ENCODE results near the gene PIEZO1. TPM values are rescaled to one million over a fixed set of nuclear protein-coding genes. Genes with fewer than 3 reads are reported as not detected.

Gene PIEZO1
- total and polyA plus RNA-seq, 9 of the 15 experiments (the other 6 are each of a cell fraction or from before 2014, with no cell fraction given) = 3.6 to 432 (median 131) TPM

- TF ChIP-seq ZHX1 (conservative IDR thresholded peaks at IDR 0.05; ENCODE audit: low read length) (no peak), ELF4 (CRISPR knock-in tag; IDR thresholded peaks at IDR 0.05) (no peak), HDAC3 (IDR thresholded peaks at IDR 0.05; ENCODE audit: borderline replicate concordance, partially characterized antibody) (no peak), BRF2 (IDR thresholded peaks at IDR 0.05; ENCODE audit: borderline replicate concordance, insufficient read depth, insufficient read length) (no peak), RERE (CRISPR knock-in tag; IDR thresholded peaks at IDR 0.05; ENCODE audit: borderline replicate concordance) (no peak), TFE3 (CRISPR knock-in tag; IDR thresholded peaks at IDR 0.05) (no peak), RBM14 (IDR thresholded peaks at IDR 0.05; ENCODE audit: borderline replicate concordance, insufficient read depth, low read depth, low read length) (no peak), ZNF277 (CRISPR knock-in tag; IDR thresholded peaks at IDR 0.05; ENCODE audit: borderline replicate concordance) (no peak), RUNX1 (IDR thresholded peaks at IDR 0.05; ENCODE audit: low read depth) (no peak), ZNF174 (CRISPR knock-in tag; IDR thresholded peaks at IDR 0.05) (no peak), MCM5 (IDR thresholded peaks at IDR 0.05; ENCODE audit: low read depth) (no peak)
These were observed 18.4 kb upstream of the PIEZO1 start, which contains the start of gene CDT1 (continued) for GRCh38 chr16:88803264-88803987.
